ENCODE results near the gene UBIAD1.

DNA sequence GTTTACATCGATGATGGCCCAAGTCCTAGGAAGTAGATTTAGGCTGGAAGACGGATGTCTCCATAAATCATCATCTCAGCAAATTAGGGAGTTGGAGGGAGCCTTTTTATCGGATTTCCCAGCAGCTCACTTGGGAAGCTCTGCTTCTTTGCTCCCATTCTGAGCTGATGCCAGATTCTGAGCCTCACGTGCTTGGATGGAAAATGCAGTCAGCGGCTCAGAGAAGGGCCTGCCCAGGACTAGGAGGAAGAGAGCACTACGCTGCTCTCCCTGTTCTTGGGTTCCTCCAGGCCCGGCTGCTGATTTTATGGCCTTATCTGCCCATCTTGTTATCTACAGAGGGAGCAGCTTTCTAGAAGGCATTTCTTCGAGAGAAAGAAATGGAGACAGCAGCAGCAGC lies 42.0 kb downstream of the UBIAD1 start:
- TF ChIP-seq CTCF (IDR thresholded peaks at IDR 0.05), result no peak
- TF ChIP-seq ZFX (IDR thresholded peaks at IDR 0.05; ENCODE audit: borderline replicate concordance), result no peak
